Measurements from ENCODE around the gene SHH.

GRCh38 chr7:155860840-155861479 lies 48.7 kb upstream of the SHH start:
- TF ChIP-seq POLR2AphosphoS5 (IDR thresholded peaks at IDR 0.05; ENCODE audit: borderline replicate concordance, low read depth, low read length) (no peak), EZH2 (IDR thresholded peaks at IDR 0.05) (no peak)
